GM23338 (cell line): ENCODE measurements around the gene TBC1D14. TPM values are rescaled to one million over a fixed set of nuclear protein-coding genes. Genes with fewer than 3 reads are reported as not detected.

Experiments used
- ATAC-seq: fragments of 200-7000 bp; cut with Tn5 transposase; 3 replicates; pipeline ENCODE4 v1.9.1; 2020
- DNase-seq: peaks from one replicate; pipeline ENCODE4 v3.0.0-alpha.2; 2015; ENCODE audit warnings: low spot score
- H2AFZ ChIP-seq: fragments of 200-600 bp; sonication (generic); 2 replicates; pipeline ENCODE4 v1.8.0; 2016; ENCODE audit warnings: antibody characterized with exemption, mild to moderate bottlenecking, moderate library complexity
- H3F3A ChIP-seq: fragments of 200-600 bp; sonication (generic); replicated peaks from 2 replicates; pipeline ENCODE4 v1.8.0; 2017; ENCODE audit warnings: antibody characterized with exemption, mixed run types, low read depth
- H3K27ac ChIP-seq: fragments of 200-600 bp; sonication (generic); 2 replicates; pipeline ENCODE4 v1.6.1; 2016; ENCODE audit warnings: low read depth
- H3K27me3 ChIP-seq: fragments of 200-600 bp; sonication (generic); 2 replicates; pipeline ENCODE4 v1.8.0; 2016; ENCODE audit warnings: mild to moderate bottlenecking, mixed run types, moderate library complexity; ENCODE audit not compliant: insufficient read depth
- H3K36me3 ChIP-seq: fragments of 200-600 bp; sonication (generic); 2 replicates; pipeline ENCODE4 v1.8.0; 2016; ENCODE audit warnings: mild to moderate bottlenecking; ENCODE audit not compliant: insufficient read depth
- H3K4me1 ChIP-seq: fragments of 200-600 bp; sonication (generic); 2 replicates; pipeline ENCODE4 v1.8.0; 2016; ENCODE audit warnings: mild to moderate bottlenecking, moderate library complexity; ENCODE audit not compliant: insufficient read depth
- H3K4me2 ChIP-seq: fragments of 200-600 bp; sonication (generic); 2 replicates; pipeline ENCODE4 v1.7.1; 2017; ENCODE audit warnings: mixed run types
- H3K4me3 ChIP-seq: fragments of 200-600 bp; sonication (generic); 2 replicates; pipeline ENCODE4 v1.6.1; 2016; ENCODE audit warnings: mixed run types
- H3K79me2 ChIP-seq: fragments of 200-600 bp; sonication (generic); replicated peaks from 2 replicates; pipeline ENCODE4 v1.8.0; 2017; ENCODE audit warnings: mild to moderate bottlenecking; ENCODE audit not compliant: insufficient read depth
- H3K9me2 ChIP-seq: fragments of 200-600 bp; sonication (generic); 2 replicates; pipeline ENCODE4 v1.8.0; 2017; ENCODE audit not compliant: insufficient read depth
- H4K20me1 ChIP-seq: fragments of 200-600 bp; sonication (generic); replicated peaks from 2 replicates; pipeline ENCODE4 v1.8.0; 2017; ENCODE audit warnings: mild to moderate bottlenecking; ENCODE audit not compliant: insufficient read depth
- H3K27ac Mint-ChIP-seq: 2 replicates; pipeline ENCODE4 v1.8.0; 2020; ENCODE audit warnings: inconsistent platforms, mild to moderate bottlenecking, moderate library complexity, mixed read lengths
- H3K27me3 Mint-ChIP-seq: 3 replicates; pipeline ENCODE4 v1.8.0; 2022; ENCODE audit warnings: low read depth, mild to moderate bottlenecking, moderate library complexity, mixed read lengths, inconsistent platforms; ENCODE audit not compliant: insufficient read depth, poor library complexity
- H3K36me3 Mint-ChIP-seq: 3 replicates; pipeline ENCODE4 v1.8.0; 2021; ENCODE audit warnings: low read depth, mild to moderate bottlenecking, inconsistent platforms, moderate library complexity, mixed read lengths
- H3K4me1 Mint-ChIP-seq: 3 replicates; pipeline ENCODE4 v1.8.0; 2020; ENCODE audit warnings: mild to moderate bottlenecking, inconsistent platforms, mixed read lengths
- H3K4me3 Mint-ChIP-seq: 3 replicates; pipeline ENCODE4 v1.8.0; 2021; ENCODE audit warnings: moderate library complexity, mild to moderate bottlenecking, inconsistent platforms, mixed read lengths
- H3K9me3 Mint-ChIP-seq: 3 replicates; pipeline ENCODE4 v1.8.0; 2020; ENCODE audit warnings: moderate library complexity, mild to moderate bottlenecking, inconsistent platforms, mixed read lengths
- CREB1 ChIP-seq: fragments of 250-450 bp; sonication (Bioruptor Pico); IDR thresholded peaks from 2 replicates; pipeline ENCODE4 v1.5.0; 2020; ENCODE audit warnings: low read depth, mild to moderate bottlenecking, moderate library complexity
- CTCF ChIP-seq, 2 experiments: fragments of 200-600 bp in 1 of 2; sonication (generic) in 1 of 2; conservative IDR thresholded peaks; 2 replicates each; pipeline versions ENCODE4 v1.5.1 to v1.6.1; 2016 to 2017; ENCODE audit warnings: antibody characterized with exemption in 2 of 2, low read depth in 2 of 2, mild to moderate bottlenecking in 2 of 2, moderate library complexity in 1 of 2
- ETS1 ChIP-seq: IDR thresholded peaks from 2 replicates; pipeline ENCODE4 v1.6.1; 2016; ENCODE audit warnings: antibody characterized with exemption
- EZH2phosphoT487 ChIP-seq: fragments of 200-600 bp; sonication (generic); IDR thresholded peaks from one replicate; pipeline ENCODE4 v1.8.1; 2018; ENCODE audit warnings: antibody characterized with exemption; ENCODE audit not compliant: unreplicated experiment
- NANOG ChIP-seq: IDR thresholded peaks from 2 replicates; pipeline ENCODE4 v1.6.1; 2016; ENCODE audit warnings: antibody characterized with exemption, borderline replicate concordance
- POLR2AphosphoS5 ChIP-seq: IDR thresholded peaks from 2 replicates; pipeline ENCODE4 v1.6.1; 2016; ENCODE audit warnings: antibody characterized with exemption, low read depth
- ZNF462 ChIP-seq: fragments of 250-450 bp; sonication (Bioruptor Pico); IDR thresholded peaks from 2 replicates; pipeline ENCODE4 v1.5.0; 2020; ENCODE audit warnings: mild to moderate bottlenecking, moderate library complexity
- polyA plus RNA-seq: library from polyadenylated mRNA; unstranded; fragments of >200 nt; fragmentation: Nextera tagmentation; extraction: Ambion mirVana; gene quantifications from 2 replicates; pipeline ENCODE4 v1.2.1, GENCODE V29; 2016
- total RNA-seq: library from RNA; depleted of rRNA; stranded (reverse); fragments of >200 nt; shearing (Covaris generic); gene quantifications from 2 replicates; pipeline ENCODE4 v1.2.3, GENCODE V29; 2014

Gene TBC1D14
- total and polyA plus RNA-seq, 2 experiments from 2014 or later = 18.2 to 59.7 TPM

GRCh38 chr4:7063362-7063761 is 153.7 kb downstream of the TBC1D14 start (continued):
- TF ChIP-seq ZNF462 (CRISPR knock-in tag) (no peak), EZH2phosphoT487 (no peak)

- Histone ChIP-seq H3K4me1 (peaks cover 20% of the 10 kb centered on the region; the same call in 1 of the 2 replicates), H3K79me2 (peaks cover 46% of the 10 kb centered on the region), H4K20me1 (peaks cover 41% of the 10 kb centered on the region), H2AFZ (no peak overlapping the region), H3K4me3 (peak overlapping the region; percentile 72; the same call in 1 of the 2 replicates), H3F3A (no peaks in the 10 kb centered on the region), H3K36me3 (peaks cover 19% of the 10 kb centered on the region; the same call in 1 of the 2 replicates), H3K4me2 (no peak overlapping the region), H3K27me3 (peaks cover 21% of the 10 kb centered on the region), H3K9me2 (no peaks in the 10 kb centered on the region), H3K27ac (no peak overlapping the region)
- Mint-ChIP-seq H3K36me3 (peaks cover 44% of the 10 kb centered on the region), H3K27me3 (peaks cover 17% of the 10 kb centered on the region), H3K27ac (no peak overlapping the region), H3K9me3 (no peaks in the 10 kb centered on the region), H3K4me1 (peaks cover 20% of the 10 kb centered on the region), H3K4me3 (peak overlapping the region; percentile 92)
- DNase-seq = no peak
- no peak for ATAC-seq
- TF ChIP-seq CREB1 (CRISPR knock-in tag) (no peak), ZNF462 (CRISPR knock-in tag) (no peak), NANOG (no peak), ETS1 (no peak), CTCF (conservative IDR thresholded peaks at IDR 0.05; ENCODE audit: low read depth in 2 of 2) (no peak), POLR2AphosphoS5 (no peak)
Measured at GRCh38 chr4:7066006-7066405, 156.4 kb downstream of the TBC1D14 start.
